ENCODE measurements around the gene TLE5.

Gene TLE5, protein sequence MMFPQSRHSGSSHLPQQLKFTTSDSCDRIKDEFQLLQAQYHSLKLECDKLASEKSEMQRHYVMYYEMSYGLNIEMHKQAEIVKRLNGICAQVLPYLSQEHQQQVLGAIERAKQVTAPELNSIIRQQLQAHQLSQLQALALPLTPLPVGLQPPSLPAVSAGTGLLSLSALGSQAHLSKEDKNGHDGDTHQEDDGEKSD

DNA sequence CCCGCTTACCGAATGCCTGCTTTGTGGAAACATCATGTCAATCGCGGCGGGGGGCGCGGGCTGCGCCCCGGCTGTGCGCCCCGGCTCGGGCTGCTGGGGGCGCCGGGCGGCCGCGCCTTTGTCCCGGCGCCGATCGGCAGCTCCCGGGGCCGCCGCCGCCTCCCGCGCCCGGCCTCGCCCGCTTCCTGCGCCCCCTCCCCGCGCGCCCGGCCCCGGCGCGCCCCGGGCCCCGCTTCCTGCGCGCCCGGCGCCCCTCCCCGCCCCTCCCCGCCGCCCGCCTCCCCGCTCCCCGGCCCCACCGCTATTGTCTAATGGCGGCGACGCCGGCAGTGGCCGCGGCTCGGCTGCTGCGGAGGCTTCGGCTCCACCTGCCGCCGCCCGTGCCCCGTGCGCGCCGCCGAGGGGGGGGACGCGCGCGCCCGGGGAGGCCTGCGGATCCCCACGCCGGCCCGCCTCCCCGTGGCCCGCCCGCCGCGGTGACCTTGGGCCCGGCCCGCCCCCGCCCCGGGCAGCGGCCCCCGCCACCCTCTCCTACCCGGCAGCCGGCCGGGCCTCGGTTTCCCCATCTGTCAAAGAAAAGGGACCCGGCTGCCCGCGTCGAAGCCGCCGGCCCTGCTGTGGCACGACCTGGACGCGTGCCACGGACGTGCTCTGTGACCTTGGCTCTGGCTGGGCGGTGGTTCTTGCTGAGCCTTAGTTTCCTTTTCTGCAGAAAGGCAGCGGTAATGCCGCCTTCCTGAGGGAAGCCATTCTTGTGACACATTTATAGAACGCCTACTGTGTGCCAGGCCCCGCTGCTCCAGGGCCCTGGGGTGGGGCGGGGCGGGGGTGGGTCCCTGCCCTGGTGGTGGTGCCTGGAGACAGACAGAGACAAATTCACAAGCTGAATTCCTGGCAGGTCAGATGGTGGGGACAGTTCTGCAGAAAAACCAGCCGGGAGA lies at the start of gene TLE5:
Gene TLE5 (minus strand): TSS at position 331 of the 941 bp plus-strand sequence. CDS start 295 bp downstream, at position 36.
- peak; percentile 43 for DNase-seq (ENCODE audit: low read depth)

DNA sequence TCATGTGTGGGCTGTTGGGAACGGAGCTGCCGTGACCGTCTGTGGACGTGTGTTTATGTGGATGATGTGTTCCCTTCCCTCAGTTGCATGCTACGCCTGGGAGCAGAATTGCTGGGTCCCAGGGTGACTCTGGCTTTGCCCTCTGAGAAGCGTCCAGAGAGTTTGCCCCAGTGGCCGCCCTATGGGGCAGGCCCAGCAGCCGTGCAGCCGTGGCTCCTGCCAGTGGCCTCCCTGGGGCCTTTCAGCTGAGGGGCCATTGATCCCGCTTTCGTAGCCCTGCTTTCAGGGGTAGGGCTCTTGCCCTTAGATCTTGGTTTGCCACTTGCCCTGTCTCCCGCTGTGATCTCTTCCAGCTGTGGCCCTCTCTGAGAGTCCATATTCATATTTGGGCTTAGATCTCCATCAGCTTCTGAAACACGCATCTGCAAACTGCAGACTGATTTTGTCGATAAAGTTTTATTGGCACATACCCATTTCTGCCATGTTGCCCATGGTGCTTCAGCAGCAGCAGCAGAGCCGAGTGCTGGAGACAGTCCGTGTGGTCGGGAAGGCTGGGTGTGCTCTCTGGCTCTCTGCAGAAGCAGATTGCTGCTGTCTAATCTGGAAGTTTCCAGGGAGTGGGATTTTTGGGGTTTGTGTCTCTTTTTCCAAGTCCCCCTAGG lies 49.4 kb upstream of the TLE5 start:
- no peak for DNase-seq (ENCODE audit: low read depth)

DNA sequence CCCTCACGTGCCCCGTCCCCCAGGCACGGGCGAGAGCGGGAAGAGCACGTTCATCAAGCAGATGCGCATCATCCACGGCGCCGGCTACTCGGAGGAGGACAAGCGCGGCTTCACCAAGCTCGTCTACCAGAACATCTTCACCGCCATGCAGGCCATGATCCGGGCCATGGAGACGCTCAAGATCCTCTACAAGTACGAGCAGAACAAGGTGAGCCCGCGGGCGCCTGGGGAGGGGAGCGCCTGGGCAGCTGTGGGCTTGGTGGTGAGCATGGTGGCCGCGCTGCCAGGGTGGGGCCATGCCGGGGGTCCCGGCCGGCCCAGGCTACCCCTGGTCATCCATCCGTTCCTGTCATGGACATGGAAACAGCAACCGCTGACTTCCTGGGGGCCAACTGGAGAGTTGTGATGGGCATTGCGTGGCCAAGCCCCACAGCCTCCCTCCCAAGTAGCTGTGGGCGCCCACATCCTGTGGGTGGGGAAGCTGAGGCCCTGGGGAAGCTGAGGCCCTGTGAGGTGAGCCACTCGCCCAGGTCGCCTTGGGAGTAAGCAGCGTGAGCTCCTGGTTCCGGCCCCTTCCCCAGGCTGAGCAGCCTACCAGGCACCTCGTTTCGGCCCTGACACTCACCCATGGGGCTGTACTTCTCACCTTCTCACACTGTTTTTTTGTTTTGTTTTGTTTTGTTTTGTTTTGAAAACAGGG lies 48.0 kb upstream of the TLE5 start:
- no peak for DNase-seq (ENCODE audit: low read depth)

DNA sequence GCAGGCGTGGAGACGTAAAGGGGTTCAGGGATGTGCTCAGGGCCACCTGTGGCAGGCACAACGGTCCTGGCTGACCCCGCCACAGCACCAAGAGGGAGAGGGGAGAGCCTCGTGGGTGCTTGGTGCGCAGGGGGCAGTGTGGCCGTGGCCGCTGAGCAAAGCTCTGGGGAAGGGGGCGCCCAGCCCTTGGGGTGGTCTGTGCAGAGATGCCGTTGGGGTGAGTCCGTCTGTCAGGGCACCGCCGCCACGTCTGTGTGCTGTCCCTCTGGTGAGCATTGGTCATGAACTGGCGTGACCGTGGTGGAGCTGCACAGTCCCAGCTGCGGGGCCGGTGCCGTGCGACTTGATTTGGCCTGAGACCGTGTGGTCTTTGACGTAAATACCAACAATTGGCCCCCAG lies 47.2 kb upstream of the TLE5 start:
- no peak for DNase-seq (ENCODE audit: low read depth)

DNA sequence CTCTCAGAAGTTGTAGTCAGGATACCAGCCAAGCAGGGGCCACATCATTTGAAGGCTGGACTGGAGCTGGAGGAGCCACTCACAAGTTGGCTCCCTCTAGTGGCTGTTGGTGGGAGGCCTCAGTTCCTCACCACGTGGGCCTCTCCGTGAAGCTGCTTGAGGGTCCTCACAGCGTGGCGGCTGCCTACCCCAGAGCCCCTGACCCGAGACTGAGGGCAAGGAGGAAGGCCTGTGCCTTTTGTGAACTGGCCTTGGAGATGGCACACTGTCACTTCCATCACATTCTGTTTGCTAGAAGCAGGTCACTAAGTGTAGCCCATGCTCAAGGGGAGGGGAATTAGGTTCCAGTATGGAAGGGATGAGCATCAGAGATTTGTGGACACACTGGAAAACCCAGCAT lies 46.5 kb upstream of the TLE5 start:
- peak; percentile 58 for DNase-seq (ENCODE audit: low read depth)

DNA sequence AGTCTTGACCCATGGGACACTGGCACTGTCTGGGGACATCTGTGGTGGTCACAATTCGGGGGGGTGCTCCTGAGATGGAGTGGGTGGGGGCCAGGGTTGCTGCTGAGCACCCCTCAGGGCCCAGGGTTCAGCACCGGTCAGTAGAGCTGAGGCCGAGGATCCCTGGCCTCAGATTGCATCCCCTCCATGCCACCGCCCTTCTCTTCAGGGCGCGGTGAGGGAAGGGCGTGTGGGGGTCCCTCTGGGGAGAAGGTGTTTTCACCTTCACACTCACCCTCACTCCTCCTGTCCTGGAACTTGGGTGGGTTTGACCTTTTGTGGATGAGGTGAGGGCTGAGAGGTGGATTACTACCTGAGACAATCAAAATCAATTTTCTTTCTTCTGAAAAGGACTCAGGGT lies 45.4 kb upstream of the TLE5 start:
- no peak for DNase-seq (ENCODE audit: low read depth)

DNA sequence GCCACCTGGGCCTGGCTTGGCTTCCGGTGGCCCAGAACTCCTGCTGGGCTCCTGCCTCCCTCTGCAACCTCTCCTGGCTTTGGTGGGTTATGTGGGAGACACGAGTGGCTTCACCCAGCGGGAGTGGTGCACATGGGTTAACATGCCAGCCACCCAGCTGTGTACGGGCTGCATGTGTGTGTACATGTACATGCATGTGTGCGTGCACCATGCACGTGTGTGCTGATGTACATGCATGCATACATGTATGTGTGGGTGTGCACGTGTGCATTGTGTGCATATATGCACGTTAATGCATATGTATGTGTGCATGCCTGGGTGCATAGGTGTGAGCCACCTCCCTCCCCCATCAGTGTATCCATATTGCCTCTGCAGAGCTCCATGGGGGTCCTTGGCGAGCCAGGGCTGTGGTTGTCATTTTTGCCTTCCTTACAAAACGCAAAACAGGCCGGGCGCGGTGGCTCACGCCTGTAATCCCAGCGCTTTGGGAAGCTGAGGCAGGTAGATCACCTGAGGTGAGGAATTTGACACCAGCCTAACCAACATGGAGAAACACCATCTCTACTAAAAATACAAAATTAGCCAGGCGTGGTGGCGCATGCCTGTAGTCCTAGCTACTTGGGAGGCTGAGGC lies 44.3 kb upstream of the TLE5 start:
- no peak for DNase-seq (ENCODE audit: low read depth)

DNA sequence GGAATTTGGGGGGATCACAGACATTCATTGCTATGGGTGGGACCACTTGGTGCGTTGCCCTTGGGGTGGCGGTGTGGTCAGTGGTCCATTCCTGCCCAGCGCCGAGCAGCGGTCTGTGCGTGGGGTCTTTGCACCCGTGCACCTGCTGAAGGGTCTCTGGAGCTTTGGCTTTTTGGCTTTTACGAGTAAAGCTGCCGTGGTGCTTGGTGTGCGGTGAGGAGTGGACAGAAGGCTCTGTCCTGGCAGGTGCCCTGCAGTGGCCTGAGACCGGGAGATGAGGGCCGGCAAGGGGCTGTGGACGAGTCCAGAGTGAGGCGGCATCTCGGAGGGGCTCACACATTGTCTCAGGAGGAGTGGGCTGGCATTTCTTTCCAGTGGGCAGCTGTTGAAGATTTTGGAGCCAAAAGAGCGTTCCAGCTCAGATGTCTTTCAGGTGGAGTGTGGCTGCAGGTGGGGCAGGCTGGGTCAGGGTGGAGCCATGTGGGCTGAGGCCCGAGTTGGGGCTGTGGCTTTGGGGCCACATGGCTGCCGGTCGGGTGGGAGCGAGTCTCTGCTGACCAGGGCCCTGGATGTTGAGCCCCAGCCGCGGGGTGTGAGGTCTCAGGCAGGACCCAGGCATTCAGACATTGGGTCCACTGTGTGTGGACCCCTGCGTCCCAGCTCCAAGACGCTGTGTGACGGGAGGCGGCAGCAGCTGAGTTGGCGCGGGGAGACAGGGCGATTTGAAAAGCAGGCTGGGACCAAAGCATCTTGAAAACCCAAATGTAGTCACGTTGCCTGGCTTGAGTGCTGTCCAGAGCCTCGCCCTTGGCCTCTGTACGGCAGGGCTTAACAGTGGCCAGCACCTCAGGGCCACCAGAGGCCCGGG lies 43.6 kb upstream of the TLE5 start:
- no peak for DNase-seq (ENCODE audit: low read depth)

DNA sequence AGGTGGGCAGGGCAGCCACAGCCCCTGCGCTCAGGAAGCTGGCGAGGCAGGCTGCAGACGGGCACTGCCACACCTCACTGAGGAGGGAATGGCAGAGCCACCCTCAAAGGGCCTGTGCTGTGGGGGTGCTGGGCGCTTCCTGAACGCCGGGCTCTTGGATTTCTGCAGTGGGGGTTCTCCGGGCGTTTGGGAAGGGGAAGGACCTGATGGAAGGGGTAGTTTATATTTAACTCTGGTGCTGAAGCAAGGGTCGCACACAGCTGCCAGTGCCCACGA lies 42.4 kb upstream of the TLE5 start:
- DNase-seq (ENCODE audit: low read depth), result no peak

DNA sequence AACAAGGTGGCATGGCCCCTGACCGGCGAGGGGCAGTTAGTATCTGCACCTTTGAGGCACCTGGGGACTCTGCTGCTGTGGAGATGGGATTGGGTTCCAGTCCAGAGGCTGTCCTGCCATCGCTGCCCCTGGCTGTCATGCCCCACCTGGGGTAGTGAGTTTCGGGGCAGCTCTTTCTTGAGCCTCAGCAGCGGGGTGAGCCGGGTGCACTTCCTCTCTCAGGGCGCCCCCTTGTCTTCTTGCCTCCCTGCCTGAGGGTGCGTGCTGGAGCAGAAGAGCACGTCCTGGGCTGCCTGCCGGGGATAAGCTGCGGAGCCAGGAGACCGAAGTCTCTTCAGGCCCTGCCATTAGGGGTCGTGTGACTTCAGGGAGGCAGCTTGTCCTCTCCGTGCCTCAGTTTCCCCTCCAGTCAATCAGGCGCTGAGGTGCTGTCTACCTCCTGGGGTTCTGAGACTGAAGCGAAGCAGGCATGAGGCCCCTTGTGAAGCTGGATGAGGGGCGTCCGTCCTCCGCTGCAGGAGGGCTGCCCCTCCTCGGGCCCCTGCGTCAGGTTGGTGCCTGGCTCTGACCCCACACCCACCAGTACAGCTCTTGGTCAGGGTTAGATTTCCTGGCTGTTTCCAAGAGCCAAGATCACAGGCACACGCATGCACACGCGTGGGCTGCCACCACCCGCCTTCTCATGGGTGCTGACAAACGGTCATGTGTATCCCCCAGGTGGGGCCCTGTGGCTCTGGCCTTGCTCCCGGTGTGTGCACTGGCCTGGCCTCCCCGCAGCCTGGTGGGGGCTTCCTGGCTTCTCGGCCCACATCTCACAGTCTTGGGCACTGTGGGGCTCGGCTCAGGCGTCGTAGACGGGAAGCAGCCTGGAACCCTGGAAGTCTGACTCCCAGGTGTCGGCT lies 40.2 kb upstream of the TLE5 start:
- DNase-seq (ENCODE audit: low read depth), result no peak

DNA sequence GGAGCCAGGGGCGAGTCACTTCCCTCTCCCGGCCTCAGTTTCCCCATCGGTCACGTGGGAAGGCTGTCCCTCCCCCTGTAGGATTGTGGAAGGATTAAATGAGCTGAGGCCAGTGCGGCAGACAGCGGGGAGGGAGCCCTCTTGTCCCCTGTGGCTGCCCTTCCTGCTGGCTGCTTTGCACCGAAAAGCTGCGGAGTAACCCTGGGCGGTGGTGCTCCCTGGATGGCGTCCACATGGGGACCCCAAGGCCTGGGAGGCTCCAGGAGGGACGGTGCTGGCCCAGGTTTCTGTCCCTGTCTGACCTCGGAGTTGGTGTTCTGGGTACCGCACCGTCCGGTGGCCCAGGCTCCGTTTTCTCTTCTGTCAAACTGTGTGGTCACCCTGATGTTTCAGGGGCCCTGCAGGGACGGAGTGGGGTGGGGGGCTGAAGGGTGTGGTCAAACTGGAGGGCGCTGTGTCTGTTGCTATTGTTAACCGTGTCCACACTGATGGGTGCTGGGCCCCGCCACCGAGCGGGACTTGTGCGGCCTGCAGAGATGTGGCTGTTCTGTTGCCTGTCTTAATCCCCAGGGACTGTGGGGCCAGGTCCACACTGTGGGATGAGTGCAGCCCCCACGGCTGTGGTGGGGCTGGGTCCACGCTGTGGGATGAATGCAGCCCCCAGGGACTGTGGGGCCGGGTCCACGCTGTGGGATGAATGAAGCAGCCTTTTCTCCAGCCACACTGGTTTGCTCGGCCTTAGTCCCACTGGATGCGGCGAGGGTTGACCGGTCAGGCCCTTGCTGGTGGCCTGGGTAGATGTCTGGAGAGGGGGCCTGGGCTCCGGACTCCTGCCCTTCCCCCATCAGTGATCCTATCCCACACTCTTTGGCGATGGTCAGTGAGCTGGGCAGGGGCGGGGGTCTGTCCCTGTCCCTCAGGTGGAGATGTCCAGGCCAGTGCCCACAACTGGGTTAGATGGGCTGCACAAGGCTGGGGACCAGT lies 38.7 kb upstream of the TLE5 start:
- no peak for DNase-seq (ENCODE audit: low read depth)

DNA sequence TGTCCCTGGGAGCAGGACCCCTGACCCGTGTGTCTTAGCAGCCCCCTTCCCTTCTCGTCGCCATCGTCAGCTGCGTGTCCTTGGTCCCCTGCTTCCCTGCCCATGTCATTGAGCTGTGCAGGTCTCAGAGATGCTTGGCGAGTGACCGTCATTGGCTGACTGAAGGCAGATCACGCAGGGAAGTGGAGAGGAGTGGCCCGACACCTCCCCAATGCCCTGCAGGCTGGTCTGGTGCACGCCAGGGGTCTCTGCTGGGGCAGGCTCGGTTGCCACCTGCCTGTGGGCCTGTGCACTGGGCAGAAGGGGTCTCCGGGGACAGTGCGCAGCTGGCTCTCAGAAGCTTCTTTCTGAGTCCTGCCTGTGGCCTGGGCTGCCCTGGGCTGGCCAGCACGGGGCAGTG lies 38.0 kb upstream of the TLE5 start:
- no peak for DNase-seq (ENCODE audit: low read depth)

DNA sequence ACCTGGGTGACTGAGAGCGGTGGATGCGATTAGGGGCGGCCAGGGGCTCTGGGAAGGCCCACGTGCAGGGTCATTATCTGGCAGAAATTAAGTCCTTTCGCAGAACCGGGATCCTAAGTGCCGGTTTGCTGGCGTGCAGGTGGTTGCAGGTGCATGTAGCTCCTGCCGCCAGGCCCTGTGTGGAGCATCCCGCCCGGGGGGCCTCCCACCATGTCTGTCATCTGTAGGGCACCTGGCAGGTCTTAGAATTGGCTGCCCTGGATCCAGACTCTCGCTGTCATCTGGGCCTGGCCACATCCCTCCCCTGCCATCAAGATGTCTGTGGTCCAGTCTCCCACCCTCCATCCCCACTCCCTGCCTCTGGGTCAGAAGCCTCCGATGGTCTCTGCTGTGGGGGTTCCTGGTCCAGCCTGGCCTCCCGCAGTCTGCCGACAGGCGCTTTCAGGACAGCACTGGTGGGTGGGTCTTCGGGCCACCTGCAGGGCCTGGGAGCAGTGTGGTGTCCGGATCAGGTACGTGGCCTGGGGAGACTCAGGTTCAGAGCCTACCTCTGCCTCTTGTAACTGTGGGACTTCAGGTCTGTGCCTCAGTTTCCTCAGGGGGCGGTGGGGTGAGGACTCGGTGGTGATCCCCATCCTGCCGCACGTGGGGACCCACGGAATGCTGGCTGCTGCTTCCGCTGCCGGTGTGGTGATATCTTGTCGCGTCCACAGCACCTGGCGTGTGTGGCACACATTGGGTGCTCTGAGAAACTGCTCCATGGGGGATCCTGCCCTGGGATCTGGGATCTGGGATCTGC lies 37.3 kb upstream of the TLE5 start:
- DNase-seq (ENCODE audit: low read depth), result no peak

DNA sequence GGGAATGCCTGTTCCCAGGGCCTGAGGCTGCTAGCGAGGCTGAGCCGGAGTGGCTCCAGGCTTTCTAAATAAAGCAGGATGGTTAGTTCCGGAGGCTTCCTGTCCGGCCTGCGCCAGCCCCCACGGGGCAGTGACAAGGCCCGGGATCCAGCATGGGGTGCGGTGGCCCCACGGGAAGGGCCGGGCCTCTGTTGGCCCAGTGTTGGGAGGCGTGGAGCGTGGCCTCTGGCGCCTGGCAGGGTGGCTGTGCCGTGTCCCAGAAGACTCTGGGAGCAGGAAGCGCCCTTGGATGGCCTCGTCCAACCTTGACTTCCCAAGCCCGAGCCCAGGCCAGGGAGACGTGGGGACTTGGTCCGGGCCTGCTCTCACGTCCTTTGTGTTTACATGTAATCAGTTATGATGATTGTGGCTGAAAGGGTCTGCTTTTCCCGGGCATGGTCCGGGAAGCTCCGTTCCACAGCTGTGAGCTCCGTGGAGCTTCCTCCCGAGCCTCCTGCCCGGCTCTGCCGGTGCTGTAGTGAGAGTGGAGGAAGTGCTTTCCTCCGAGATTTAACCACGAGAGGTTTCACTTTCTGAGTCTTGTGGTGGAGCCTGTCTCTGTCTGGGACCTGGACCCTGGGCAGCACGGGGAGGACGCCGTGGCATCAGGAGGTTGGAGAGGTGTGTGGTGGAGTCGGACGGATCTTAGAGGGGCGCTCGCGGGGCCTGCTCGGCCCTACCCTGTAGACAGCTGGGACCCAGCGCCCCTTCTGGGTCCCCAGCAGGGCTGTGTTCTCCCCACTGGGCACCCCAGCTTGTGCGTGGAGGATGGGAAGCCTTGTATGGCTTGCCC lies 36.4 kb upstream of the TLE5 start:
- DNase-seq (ENCODE audit: low read depth), result peak; percentile 31

DNA sequence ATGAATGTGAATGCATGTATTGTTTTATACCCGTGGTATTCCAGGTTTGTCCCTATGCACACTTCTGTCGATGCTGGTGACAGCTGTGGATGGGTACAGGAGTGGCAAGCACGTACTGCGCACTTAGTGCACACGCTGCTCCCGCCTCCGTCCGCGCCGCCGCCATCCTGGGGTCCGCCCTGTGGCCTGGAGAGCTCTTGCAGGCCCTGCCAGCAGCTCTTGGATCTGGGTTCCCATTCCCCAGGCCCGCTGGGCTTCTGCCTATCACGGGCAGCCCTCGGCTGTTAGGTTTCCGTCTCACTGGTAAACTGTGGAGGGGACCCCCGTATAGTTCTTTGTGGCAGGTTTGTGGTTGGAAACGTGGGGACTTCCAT lies 35.8 kb upstream of the TLE5 start:
- DNase-seq (ENCODE audit: low read depth), result no peak

DNA sequence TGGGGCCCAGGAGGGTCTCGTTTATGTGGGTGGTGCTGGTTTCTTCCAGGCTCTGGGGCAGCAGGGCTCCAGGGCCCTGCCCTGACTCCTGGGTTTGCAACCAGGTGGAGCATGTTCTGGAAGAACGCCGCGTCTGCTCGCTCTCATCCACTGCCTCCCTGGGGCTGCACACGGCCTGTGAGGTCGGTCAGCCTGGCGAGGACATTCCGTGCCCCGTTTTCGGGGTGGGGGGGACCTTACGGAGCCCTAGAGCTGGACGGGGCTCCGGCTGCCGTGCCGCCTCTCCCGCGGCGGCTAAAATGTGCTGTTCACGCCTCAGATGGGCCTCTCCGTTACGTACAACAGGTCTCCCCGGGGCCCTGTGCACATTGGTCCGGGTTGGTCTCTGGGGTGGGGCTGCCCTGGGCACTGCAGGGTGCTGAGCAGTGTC lies 35.2 kb upstream of the TLE5 start:
- no peak for DNase-seq (ENCODE audit: low read depth)

DNA sequence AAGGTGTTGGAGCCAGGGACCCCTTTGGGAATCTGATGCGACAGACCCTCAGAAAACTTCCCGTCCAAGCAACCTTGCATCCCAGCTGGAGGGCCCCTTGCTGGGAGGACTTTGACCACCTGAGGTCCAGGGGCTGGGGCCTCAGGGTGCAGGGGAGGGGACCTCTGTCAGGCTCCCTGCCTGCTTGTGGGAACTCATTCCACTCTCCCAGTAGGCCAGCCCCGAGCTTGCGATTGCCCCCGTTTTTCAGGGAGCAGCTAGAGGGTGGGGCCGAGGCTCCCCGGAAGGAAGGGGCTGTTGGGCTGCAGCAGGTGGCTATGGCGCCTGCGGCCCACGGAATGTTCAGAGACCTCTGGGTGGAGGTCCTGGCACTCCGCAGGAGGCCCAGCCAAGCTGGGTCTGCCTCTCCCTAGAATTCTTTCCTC lies 34.6 kb upstream of the TLE5 start:
- no peak for DNase-seq (ENCODE audit: low read depth)

All from iris pigment epithelial cell (primary cell).